K562 (cell line): ENCODE data around the gene SLC1A5.

Experiments used
- BRD4 ChIP-seq: fragments of 200-600 bp; sonication (generic); IDR thresholded peaks from 2 replicates; pipeline ENCODE4 v1.6.1; 2017; ENCODE audit warnings: inconsistent platforms
- BRF2 ChIP-seq: IDR thresholded peaks from 3 replicates; pipeline ENCODE4 v1.6.1; 2011; ENCODE audit warnings: borderline replicate concordance, mild to moderate bottlenecking; ENCODE audit not compliant: insufficient read length, insufficient read depth
- CHD2 ChIP-seq: IDR thresholded peaks from 2 replicates; pipeline ENCODE4 v1.6.1; 2011; ENCODE audit warnings: low read depth, low read length
- CTCF ChIP-seq, 3 experiments: IDR thresholded peaks in 2 of 3; conservative IDR thresholded peaks in 1 of 3; 2 replicates each; pipeline ENCODE4 v1.5.1; 2011 to 2012; ENCODE audit warnings: low read length in 3 of 3, mild to moderate bottlenecking in 3 of 3, control low read depth in 2 of 3, improper control_type of control experiment in 1 of 3, inconsistent platforms in 1 of 3, low read depth in 1 of 3, mixed read lengths in 1 of 3, moderate library complexity in 1 of 3; ENCODE audit not compliant: insufficient read depth in 2 of 3
- FOXA1 ChIP-seq: fragments of 450-650 bp; IDR thresholded peaks from 2 replicates; pipeline ENCODE4 v1.6.1; 2016; ENCODE audit warnings: mild to moderate bottlenecking, borderline replicate concordance
- HCFC1 ChIP-seq: IDR thresholded peaks from 2 replicates; pipeline ENCODE4 v1.6.1; 2012; ENCODE audit warnings: low read depth, low read length, improper control_type of control experiment
- MAFF ChIP-seq: IDR thresholded peaks from 2 replicates; pipeline ENCODE4 v1.6.1; 2012; ENCODE audit warnings: low read length, improper control_type of control experiment
- MYC ChIP-seq, 2 experiments: fragments of 250-450 bp in 1 of 2; sonication (Bioruptor Pico) in 1 of 2; IDR thresholded peaks; 2 replicates each; pipeline versions ENCODE4 v1.5.1 to v1.6.1; 2012 to 2021; ENCODE audit warnings: low read depth in 2 of 2, borderline replicate concordance in 1 of 2, improper control_type of control experiment in 1 of 2, low read length in 1 of 2, mild to moderate bottlenecking in 1 of 2, moderate library complexity in 1 of 2
- PHF21A ChIP-seq: fragments of 450-650 bp; IDR thresholded peaks from 2 replicates; pipeline ENCODE4 v1.6.1; 2017; ENCODE audit warnings: low read depth, borderline replicate concordance
- RFX5 ChIP-seq: IDR thresholded peaks from 2 replicates; pipeline ENCODE4 v1.6.1; 2011; ENCODE audit warnings: low read depth, mild to moderate bottlenecking, improper control_type of control experiment, low read length
- ZBTB5 ChIP-seq: fragments of 450-650 bp; IDR thresholded peaks from 2 replicates; pipeline ENCODE4 v1.6.1; 2017; ENCODE audit warnings: antibody characterized with exemption
- ZFP36 ChIP-seq: fragments of 150-350 bp; IDR thresholded peaks from 2 replicates; pipeline ENCODE4 v1.6.1; 2018; ENCODE audit warnings: low read length, low read depth; ENCODE audit not compliant: partially characterized antibody
- ZKSCAN1 ChIP-seq: fragments of 150-350 bp; IDR thresholded peaks from 2 replicates; pipeline ENCODE4 v1.6.1; 2016; ENCODE audit warnings: low read depth, low read length
- ZZZ3 ChIP-seq: fragments of 450-650 bp; IDR thresholded peaks from 2 replicates; pipeline ENCODE4 v1.6.1; 2016; ENCODE audit warnings: antibody characterized with exemption, mild to moderate bottlenecking, moderate library complexity

GRCh38 chr19:46775642-46776258 is 12.6 kb downstream of the SLC1A5 start:
- TF ChIP-seq MYC (IDR thresholded peaks at IDR 0.05; ENCODE audit: low read depth, low read length) (no peak), MYC (CRISPR knock-in tag; IDR thresholded peaks at IDR 0.05; ENCODE audit: borderline replicate concordance, low read depth) (no peak), BRD4 (no peak), ZZZ3 (no peak), MAFF (no peak), CHD2 (no peak), RFX5 (no peak), CTCF (IDR thresholded peaks at IDR 0.05 in 2 of 3, conservative IDR thresholded peaks at IDR 0.05 in 1 of 3; ENCODE audit: insufficient read depth in 2 of 3, low read depth in 1 of 3, low read length in 3 of 3) (no peak), ZKSCAN1 (no peak), ZBTB5 (no peak), ZFP36 (no peak), FOXA1 (no peak), BRF2 (no peak), HCFC1 (no peak), PHF21A (no peak)
